T1000 (cell line): ENCODE measurements around the gene TBL1XR1.
"Not testable (repeated sequence)": the region's sequence is repeated elsewhere in the genome, so short reads cannot be mapped to it uniquely, and the experiment has no call there.

Experiments used
- DNase-seq: peaks from one replicate; lab custom pipeline; 2025; ENCODE audit warnings: mixed read lengths; lab: John Stamatoyannopoulos, UW

Gene TBL1XR1

DNA sequence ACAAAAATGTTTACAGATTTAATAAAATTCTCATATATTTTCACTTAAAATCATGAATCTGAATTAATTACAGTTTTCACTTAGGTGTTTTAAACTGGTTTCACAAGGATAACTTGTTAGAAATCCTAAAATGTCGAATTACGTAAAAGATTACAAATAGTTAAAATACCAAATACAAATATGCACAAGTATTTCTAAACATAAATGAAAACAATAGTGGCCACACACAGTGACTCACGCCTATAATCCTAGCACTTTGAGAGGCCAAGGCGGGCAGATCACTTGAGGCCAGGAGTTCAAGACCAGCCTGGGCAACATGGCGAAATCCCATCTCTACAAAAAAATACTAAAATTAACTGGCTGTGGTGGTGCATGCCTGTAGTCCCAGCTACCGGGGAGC is 10.9 kb upstream of the TBL1XR1 start:
- DNase-seq = no peak

DNA sequence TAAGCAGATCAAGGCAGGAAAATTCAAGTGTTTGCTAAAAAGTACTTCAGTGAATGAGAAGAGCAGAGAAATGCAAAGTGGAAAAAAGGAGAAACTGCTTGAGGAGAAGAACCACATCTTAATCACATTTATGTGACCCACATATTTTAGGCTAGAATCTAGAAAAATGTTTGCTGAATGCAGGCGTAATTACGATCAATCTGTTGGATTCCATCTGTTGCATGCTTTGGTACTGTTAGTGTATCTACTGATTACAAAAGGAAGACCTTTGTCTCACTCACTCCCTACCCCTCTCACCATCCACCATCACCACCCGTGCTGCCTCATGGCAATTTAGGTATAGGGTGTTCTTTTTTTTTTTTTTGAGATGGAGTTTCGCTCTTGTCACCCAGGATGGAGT is 9.7 kb upstream of the TBL1XR1 start:
- DNase-seq = no peak

DNA sequence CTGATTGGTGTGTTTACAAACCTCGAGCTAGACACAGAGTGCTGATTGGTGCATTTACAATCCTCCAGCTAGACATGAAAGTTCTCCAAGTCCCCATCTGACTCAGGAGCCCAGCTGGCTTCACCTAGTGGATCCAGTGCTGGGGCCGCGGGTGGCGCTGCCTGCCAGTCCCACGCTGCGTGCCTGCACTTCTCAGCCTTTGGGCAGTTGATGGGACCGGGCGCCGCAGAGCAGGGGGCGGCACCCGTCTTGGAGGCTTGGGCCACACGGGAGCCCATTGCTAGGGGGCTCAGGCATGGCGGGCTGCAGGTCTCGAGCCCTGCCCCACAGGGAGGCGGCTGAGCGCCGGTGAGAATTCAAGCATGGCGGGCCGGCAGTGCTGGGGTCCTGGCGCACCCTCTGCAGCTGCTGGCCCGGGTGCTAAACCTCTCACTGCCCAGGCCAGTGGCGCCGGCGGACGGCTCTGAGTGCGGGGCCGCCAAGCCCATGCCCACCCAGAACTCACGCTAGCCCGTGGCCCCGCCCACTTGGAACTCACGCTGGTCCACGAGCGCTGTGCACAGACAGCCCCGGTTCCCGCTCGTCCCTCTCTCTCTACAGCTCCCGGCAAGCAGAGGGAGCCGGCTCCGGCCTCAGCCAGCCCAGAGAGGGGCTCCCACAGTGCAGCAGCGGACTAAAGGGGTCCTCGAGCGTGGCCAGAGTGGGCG is 6.6 kb upstream of the TBL1XR1 start:
- DNase-seq = no peak

DNA sequence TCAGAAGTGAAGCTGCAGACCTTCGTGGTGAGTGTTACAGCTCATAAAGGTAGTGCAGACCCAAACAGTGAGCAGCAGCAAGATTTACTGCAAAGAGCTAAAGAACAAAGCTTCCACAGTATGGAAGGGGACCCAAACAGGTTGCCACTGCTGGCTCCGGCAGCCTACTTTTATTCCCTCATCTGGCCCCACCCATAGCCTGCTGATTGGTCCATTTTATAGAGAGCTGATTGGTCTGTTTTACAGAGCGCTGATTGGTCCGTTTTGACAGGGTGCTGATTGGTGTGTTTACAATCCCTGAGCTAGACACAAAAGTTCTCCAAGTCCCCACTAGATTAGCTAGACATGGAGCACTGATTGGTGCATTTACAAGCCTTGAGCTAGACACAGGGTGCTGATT is 5.7 kb upstream of the TBL1XR1 start:
- DNase-seq = not testable (repeated sequence)

DNA sequence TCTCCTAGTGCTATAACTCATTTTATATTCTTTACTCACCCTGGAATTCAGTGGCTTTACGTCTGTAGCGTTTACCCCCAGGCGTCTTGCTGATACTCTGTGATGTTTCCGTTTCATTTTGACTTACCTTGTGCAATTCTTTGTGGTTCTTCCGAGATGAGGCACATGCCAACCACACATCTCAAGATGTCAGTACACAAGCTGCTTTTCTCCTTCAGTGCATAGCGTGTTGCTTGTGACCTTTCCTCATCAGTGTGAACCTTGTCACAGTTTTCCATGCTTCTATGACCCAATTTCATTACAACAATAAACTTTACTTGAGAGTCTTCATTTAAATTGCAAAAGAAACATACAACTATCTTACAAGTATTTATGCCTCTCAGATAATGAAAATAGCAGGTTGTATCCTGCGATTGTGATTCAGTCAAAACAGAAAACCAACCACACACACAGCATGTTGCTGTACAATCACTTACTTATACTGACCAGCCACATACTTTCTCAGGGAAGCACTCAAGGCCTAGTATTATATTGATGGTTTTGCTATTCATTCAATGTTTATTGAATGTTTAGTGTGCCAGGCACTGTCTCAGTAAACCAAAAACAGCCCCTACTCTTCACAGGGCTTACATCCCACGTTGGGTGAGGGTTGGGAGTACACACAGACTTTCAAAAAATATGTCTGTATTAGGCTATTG is 4.6 kb upstream of the TBL1XR1 start:
- peak; percentile 59 for DNase-seq

DNA sequence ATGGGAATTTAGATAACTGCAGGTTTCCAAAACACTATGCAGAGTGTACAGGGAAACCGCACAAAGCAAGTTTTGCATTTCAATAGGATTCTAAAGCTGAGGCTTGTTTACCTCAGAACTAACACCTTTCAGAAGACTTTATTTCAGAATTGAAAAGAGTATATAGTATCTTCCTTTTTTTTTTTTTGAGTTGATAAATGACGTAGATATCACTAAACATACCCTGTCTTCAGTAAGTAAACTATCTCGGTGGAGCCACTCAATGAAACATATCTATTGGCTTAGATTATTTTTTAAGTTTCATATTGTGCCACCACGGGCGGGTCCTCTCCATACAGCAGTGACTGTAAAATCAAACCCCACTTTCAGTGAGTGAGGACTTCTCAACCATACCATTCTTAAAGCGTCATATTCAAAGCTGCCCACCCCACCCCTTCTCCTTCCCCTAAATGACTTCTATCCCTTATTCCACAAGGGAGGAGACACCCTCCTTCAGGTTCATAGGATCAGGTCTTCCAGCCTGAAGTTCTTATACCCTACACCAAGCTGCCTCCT is 2.0 kb upstream of the TBL1XR1 start:
- DNase-seq = no peak

DNA sequence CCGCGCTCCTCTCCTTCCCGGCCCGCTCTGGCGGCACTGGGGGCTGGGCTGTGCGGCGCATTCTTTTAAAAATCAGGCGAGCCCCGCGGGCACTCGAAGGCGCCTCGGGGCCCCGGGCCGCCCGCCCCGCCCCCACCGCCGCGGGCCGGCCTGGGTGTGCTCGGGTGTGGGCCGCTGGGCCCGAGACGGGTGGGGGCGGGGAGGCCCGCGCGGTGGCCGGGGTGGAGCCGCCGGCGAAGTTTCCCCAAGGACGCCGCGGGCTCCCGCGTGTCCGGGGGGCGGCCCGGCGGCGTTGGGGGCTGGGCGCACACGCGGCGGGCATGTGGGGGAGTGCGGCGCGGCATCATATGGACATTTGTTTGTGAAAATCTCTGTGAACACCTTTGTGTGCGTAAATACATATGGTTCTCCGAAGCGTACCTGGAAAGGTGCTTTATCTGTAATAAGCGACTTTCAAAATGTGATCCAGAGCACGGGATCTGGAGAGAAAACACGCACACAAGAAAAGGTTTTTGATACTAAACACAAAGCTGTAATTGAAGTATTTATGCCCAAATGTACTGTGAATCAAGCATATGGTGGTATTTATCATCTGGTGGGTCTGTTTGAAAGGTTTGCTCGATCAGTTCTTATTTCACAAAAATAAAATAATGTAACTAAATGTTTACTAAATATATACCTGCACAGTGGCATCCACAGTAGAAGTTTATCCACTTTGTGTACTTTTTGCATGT is 612 bp upstream of the TBL1XR1 start:
- no peak for DNase-seq

DNA sequence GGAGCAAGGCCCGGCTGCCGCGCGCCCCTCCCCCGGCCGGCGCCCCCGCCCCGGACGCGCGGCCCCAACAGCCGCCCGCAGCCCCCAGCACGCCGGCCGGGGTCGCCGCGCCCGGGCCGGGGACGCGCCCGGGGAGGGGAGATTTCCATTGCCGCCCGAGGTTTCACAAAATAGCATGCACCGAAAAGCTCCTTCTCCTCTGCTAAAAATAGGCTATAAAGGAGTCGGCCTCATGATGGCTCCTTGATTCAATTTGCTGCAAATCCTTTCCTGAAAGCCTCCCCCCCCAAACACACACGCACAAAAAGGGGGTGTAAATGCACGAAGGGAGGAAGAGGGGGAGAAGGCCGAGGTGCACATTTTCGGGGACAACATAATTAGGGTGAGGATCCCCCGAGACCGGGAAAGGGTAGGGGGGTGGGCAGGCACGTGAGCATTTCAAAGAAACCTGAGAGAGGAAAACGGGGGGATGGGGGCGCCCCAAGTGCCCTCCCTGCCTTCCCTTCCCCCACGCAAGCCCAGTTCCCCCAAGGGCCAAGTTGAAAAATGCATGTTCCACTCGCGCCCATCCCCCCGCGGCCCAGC is 734 bp downstream of the TBL1XR1 start:
- no peak for DNase-seq

DNA sequence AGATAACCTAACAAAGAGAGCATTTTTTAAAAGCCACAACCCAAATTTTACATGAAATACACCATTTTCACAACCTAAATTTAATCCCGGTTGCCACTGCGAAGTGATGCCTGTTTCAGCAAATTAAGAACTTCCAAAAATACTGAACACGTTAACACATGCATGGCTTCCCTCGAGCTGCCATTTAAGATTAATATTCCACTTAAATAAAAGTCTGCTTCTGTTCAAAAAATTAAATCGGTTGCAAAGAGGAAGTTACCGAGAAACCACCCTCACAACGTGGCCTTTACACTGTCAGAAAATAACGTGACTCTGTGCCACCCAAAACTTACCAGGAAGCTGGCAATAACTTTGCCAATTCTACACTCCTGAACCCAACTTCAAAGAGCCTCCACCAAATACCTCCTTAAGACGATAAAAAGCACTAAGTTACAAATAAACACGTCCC is 1.2 kb downstream of the TBL1XR1 start:
- no peak for DNase-seq

DNA sequence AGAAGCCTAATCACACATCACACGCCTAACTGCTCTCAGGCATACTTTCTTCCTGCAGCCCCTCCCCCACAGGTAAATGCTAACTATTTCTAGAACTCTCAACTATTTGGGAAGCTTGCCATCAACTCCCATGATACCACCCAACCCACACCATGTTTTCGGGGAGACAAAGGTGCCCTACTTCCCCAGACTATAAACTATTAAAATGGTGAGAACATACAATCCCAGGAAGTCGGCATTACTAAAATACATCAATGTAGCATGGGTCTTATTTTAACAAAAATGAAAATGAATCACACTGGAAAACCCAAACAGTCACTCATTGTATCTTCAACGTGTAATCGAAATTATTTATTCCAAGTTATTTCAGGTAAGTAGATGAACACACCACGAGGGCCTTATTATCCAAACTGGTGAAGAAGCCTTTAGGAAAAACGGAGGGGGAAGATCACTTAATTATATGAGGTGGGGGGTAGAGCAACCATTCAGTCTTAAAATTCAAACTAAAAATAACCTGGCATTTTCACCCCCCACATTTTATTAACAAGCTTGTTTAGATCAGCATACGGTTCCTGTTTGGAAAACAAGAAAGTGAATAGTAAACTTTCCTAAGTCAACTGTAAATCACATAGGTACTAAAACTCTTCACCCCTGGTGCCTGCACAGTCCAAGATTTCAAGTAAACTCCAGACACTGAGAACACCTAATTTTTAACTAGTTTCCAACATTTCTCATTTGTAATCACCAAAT is 1.9 kb downstream of the TBL1XR1 start:
- DNase-seq = no peak

DNA sequence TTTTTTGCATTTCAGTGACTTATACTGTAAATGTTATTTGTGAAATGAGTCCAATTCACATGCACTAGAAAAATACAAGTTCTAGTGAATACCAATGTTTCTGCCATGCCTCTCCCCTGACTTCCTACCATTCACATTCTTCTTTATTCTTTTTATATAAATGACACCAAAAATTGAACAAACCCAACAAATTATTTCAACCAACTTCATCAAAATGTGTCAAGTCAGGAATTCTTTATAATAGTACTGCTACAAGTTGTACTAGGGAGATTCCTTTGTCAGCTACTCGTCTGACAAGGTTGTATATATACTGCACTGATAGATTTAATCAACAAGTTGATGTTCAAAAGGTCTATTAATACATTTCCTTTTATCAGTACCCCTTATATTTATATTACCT is 3.0 kb downstream of the TBL1XR1 start:
- DNase-seq = no peak

DNA sequence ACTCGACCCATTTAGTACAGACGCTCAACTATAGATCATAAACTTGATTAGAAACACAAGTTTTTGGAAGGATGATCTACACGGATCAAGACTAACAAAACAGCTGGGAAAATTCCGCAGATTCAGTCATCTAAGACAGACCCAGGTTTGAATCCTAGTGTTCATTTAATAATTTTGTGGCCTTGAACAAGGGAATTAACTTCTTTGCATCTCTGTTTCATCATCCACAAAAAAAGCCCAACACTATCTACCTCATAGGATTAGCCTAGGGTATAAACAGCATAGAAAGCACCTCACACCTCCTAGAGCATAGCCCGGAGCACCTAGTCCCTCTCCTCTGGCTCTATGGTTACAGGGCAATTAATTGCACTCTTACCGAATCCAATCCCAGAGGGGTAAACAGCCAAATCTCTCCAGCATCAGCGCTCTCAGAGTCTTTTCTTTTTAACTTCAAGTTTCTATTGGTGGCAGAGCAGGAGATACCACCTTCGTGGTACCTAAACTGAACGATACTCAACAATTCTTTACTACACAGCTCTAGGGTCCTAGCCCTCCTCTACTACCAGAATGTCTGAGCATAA is 3.5 kb downstream of the TBL1XR1 start:
- no peak for DNase-seq

DNA sequence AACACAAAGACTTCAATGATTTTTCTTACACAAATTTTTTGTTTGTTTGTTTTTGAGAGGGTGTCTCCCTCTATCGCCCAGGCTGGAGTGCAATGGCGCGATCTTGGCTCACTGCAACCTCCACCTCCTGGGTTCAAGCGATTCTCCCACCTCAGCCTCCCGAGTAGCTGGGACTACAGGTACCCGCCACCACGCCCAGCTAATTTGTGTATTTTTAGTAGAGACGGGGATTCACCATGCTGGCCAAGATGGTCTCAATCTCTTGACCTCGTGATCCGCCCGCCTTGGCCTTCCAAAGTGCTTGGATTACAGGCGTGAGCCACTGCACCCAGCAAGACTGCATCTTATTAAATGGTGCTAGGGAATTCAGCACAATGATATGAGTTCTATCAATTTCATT is 4.0 kb downstream of the TBL1XR1 start:
- DNase-seq = not testable (repeated sequence)

DNA sequence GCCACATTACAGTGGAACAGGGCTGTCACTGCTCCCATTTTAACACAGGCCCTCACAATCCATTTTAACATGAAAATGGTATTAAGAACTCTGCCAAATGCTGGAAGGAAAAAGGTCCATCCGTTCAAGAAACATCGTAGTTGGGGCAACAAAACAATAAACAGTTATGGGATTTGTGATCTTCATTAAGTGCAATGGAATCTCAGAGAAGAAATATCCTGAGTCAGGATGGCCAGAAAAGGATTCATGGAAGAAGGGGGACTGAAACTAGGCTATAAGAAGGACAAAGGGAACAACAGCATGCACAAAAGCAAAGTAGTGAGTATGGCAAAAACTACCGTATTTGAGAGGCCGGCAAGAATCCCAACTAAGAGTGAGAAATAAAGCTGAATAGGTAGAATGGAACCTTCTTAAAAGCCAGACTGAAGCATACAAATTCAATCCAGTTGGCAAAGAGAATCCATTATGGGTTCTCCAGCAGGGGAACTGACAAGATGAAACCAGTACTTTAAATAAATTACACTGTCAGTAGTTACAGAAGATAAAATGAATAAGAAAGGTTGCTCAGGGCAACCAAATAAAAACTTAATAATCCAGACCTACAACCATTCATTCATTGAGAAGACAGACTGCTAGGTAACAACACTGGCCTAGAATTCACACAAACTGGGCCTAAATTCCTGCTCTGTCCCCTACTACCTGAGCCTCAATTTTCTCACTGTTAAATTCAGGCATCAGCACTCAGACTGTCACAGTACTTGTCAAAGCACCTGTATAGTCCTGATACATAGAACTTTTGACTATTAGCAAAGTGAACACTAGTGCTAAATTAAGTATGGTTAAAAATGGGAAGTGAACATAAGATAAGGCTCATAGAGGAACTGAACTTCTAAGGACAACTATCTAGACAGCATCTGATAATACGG is 6.3 kb downstream of the TBL1XR1 start:
- DNase-seq = no peak

DNA sequence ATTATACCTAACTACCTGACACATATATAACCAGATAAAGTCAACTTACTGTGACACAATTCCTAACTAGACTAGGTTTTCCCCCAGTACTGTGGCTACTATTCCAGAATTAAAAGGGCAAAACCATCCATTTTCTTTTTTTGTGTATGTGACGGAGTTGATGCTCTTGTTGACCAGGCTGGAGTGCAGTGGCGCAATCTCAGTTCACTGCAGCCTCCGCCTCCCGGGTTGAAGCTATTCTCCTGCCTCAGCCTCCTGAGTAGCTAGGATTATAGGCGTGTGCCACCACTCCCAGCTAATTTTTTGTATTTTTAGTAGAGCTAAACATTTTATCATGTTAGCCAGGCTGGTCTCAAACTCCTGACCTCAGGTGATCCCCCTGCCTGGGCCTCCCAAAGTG is 7.1 kb downstream of the TBL1XR1 start:
- not testable (repeated sequence) for DNase-seq

DNA sequence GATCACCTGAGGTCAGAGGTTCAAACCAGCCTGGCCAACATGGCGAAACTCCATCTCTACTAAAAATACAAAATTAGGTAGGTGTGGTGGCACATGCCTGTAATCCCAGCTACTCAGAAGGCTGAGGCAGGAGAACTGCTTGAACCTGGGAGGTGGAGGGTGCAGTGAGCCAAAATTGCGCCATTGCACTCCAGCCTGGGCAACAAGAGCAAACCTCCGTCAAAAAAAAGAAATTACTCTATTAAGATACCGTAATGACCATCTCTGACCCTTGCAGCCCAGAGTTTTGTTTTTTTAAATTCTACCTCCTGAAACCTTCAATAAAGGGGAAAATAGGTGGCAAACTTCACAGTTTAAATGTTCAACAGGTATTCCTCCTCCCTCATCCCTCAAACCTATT is 9.0 kb downstream of the TBL1XR1 start:
- not testable (repeated sequence) for DNase-seq

DNA sequence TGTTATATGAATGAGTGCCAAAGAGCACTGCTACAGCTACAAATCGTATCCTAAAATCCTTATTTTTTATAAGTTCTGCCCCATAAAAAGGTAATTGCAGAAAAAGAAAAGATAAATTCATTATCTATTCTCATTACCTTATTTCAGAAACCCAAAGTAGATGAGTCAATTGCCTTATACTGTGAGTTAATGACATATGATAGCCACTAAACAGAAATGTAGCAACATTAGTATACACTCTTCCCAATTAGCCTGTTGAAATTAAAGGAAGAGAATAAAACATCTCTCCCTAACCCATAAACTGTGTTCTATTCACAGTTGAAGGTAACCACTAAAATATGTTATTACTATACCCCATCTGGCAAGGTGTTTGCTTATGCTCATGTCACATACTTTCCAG is 11.0 kb downstream of the TBL1XR1 start:
- no peak for DNase-seq

DNA sequence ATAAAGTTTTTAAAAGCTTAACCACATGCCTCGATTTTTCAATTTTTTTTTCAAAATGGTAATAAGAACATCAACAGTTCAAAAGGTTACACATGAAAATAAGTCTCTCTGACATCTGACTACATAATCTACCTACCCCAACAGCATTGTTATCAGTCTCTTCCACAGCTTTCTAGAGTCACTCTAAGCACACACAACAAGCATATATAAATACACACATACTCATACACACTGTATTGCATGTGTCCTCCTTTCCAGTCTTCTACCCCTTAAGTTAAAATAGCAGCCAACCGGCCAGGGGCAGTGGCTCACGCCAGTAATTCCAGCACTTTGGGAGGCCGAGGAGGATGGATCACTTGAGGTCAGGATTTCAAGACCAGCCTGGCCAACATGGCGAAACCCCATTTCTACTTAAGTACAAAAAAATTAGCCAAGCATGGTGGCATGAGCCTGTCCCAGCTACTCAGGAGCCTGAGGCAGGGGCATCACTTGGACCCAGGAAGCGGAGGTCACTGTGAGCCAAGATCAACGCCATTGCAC is 12.2 kb downstream of the TBL1XR1 start:
- no peak for DNase-seq

DNA sequence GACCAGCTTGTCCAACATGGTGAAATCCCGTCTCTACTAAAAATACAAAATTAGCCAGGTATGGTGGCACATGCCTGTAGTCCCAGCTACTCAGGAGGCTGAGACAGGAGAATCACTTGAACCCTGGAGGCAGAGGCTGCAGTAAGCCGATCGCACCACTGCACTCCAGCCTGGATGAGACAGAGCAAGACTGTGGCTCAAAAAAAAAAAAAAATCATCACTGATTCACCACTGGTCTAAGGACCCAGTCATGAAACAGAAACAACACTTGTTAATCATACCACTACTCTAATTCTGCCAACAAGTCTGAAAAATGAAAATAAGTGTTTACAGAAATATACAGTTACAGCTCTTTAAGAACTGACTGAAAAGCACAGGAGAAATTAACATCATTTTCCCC is 12.7 kb downstream of the TBL1XR1 start:
- DNase-seq = not testable (repeated sequence)

DNA sequence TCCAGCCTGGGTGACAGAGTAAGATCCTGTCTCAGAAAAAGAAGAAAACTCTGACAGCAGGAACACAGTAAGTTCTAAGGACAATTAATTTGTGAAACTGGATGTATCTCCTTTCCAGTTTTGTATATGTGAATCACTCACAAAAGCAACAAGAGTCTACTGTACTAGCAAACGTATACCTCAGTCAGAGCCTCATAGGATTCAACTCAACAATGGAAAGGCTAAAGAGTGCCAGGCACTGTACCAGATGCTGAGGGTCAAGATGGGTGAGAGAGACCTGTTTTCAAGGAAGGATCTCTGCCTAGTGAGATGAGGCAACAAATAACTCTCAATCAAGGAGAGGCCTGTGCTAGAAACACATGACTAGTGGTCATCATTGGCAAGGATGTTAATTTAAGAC is 14.9 kb downstream of the TBL1XR1 start:
- no peak for DNase-seq
